Neural cell (in vitro differentiated cells): ENCODE results near the gene PRRT1B. TPM values are rescaled to one million over a fixed set of nuclear protein-coding genes. Genes with fewer than 3 reads are reported as not detected.

Source experiments
- H2AFZ ChIP-seq: fragments of 200-600, 300-800 bp; sonication (generic), shearing (Covaris generic); 2 replicates; pipeline ENCODE4 v1.6.0; 2014; ENCODE audit warnings: low read depth, mild to moderate bottlenecking, antibody characterized with exemption, low read length, moderate library complexity
- H3F3A ChIP-seq: fragments of 200-600 bp; shearing (Covaris generic); 2 replicates; pipeline ENCODE4 v1.6.1; 2016; ENCODE audit warnings: mild to moderate bottlenecking, moderate library complexity, mixed read lengths, antibody characterized with exemption, low read length; ENCODE audit not compliant: insufficient read depth, poor library complexity, severe bottlenecking
- H3K27ac ChIP-seq: fragments of 200-600, 300-800 bp; sonication (generic), shearing (Covaris generic); 2 replicates; pipeline ENCODE4 v1.5.1; 2014; ENCODE audit warnings: mild to moderate bottlenecking, low read length, moderate library complexity
- H3K27me3 ChIP-seq: fragments of 300-800, 200-600 bp; sonication (generic), shearing (Covaris generic); 2 replicates; pipeline ENCODE4 v1.6.0; 2014; ENCODE audit warnings: mild to moderate bottlenecking, low read depth, low read length, moderate library complexity; ENCODE audit not compliant: insufficient read depth
- H3K36me3 ChIP-seq: fragments of 300-800, 200-600 bp; sonication (generic), shearing (Covaris generic); 2 replicates; pipeline ENCODE4 v1.5.1; 2014; ENCODE audit warnings: mild to moderate bottlenecking, antibody characterized with exemption, low read length, moderate library complexity; ENCODE audit not compliant: insufficient read depth
- H3K4me2 ChIP-seq: fragments of 300-800, 200-600 bp; sonication (generic), shearing (Covaris generic); 2 replicates; pipeline ENCODE4 v1.6.0; 2014; ENCODE audit warnings: mild to moderate bottlenecking, low read length
- H3K4me3 ChIP-seq: fragments of 300-800, 200-600 bp; sonication (generic), shearing (Covaris generic); 2 replicates; pipeline ENCODE4 v1.5.1; 2014; ENCODE audit warnings: mild to moderate bottlenecking, low read length, moderate library complexity
- H3K79me2 ChIP-seq: fragments of 200-600 bp; shearing (Covaris generic); replicated peaks from 2 replicates; pipeline ENCODE4 v1.6.0; 2014; ENCODE audit warnings: mild to moderate bottlenecking, low read length, moderate library complexity; ENCODE audit not compliant: insufficient read depth
- H3K9ac ChIP-seq: fragments of 300-800, 200-600 bp; sonication (generic), shearing (Covaris generic); 2 replicates; pipeline ENCODE4 v1.6.1; 2016; ENCODE audit warnings: mild to moderate bottlenecking, low read length, mixed read lengths
- H3K9me2 ChIP-seq: fragments of 200-600 bp; shearing (Covaris generic); 2 replicates; pipeline ENCODE4 v1.6.1; 2016; ENCODE audit warnings: mild to moderate bottlenecking, low read length, mixed read lengths; ENCODE audit not compliant: insufficient read depth
- H3K9me3 ChIP-seq: fragments of 200-600, 300-800 bp; sonication (generic), shearing (Covaris generic); 2 replicates; pipeline ENCODE4 v1.6.1; 2016; ENCODE audit warnings: mild to moderate bottlenecking, mixed run types, low read length, moderate library complexity, mixed read lengths
- H4K20me1 ChIP-seq: fragments of 200-600 bp; shearing (Covaris generic); 2 replicates; pipeline ENCODE4 v1.6.1; 2016; ENCODE audit warnings: mild to moderate bottlenecking, mixed run types; ENCODE audit not compliant: insufficient read depth
- EP300 ChIP-seq: fragments of 450-650 bp; conservative IDR thresholded peaks from 2 replicates; pipeline ENCODE4 v1.6.1; 2014; ENCODE audit warnings: antibody characterized with exemption, mild to moderate bottlenecking, moderate library complexity; ENCODE audit not compliant: poor library complexity, severe bottlenecking
- EZH2 ChIP-seq: fragments of 200-600, 300-800 bp; shearing (Covaris generic), sonication (generic); IDR thresholded peaks from 2 replicates; pipeline ENCODE4 v1.6.1; 2014; ENCODE audit warnings: antibody characterized with exemption, low read length, borderline replicate concordance, mild to moderate bottlenecking; ENCODE audit not compliant: insufficient read depth, poor library complexity, severe bottlenecking
- MXI1 ChIP-seq: fragments of 450-650 bp; conservative IDR thresholded peaks from 2 replicates; pipeline ENCODE4 v1.6.1; 2014; ENCODE audit warnings: antibody characterized with exemption, mild to moderate bottlenecking; ENCODE audit not compliant: poor library complexity, severe bottlenecking
- POLR2AphosphoS5 ChIP-seq: IDR thresholded peaks from 2 replicates; pipeline ENCODE4 v1.6.1; 2012
- RAD21 ChIP-seq: fragments of 450-650 bp; conservative IDR thresholded peaks from 2 replicates; pipeline ENCODE4 v1.6.1; 2014; ENCODE audit warnings: antibody characterized with exemption, mild to moderate bottlenecking, moderate library complexity
- REST ChIP-seq: IDR thresholded peaks from 2 replicates; pipeline ENCODE4 v1.6.1; 2012; ENCODE audit warnings: borderline replicate concordance
- SMC3 ChIP-seq: fragments of 450-650 bp; conservative IDR thresholded peaks from 2 replicates; pipeline ENCODE4 v1.6.1; 2014; ENCODE audit warnings: antibody characterized with exemption, mild to moderate bottlenecking, moderate library complexity; ENCODE audit not compliant: poor library complexity
- TAF1 ChIP-seq: IDR thresholded peaks from 2 replicates; pipeline ENCODE4 v1.6.1; 2012; ENCODE audit warnings: low read depth
- polyA plus RNA-seq: library from polyadenylated mRNA; depleted of rRNA; stranded (reverse); fragments of >200 nt; gene quantifications from 2 replicates; pipeline ENCODE4 v1.2.3, GENCODE V29; 2014
- TF ChIP-seq, protein P1 (sequence below): fragments of 450-650 bp; IDR thresholded peaks from 2 replicates; pipeline ENCODE4 v1.5.1; 2014; ENCODE audit warnings: antibody characterized with exemption, mild to moderate bottlenecking, moderate library complexity; ENCODE audit not compliant: poor library complexity, severe bottlenecking

PRRT1B gene
- polyA plus RNA-seq, 1 donor from 2014 or later = not detected

DNA sequence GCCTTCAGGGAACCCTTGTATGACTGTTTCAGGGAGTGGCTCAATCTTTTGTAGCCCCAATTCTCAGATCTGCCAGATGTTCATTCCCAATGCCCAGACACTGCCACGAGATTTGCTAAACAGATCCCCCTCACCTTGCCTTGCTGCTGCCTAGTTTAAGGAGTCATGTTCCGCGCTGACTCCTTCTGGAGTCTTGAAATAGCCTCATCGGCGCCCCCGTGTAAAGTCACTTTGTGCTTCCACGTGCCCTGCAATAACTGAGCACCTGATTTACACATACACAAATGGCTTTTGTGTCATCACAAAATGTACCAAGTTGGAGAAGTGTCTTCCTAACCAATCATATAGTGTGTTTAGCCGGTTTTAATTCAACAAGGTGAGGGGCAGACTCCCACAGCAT is 62.3 kb downstream of the PRRT1B start:
- Histone ChIP-seq H2AFZ (no peak overlapping the region), H3K27ac (no peak overlapping the region), H3F3A (no peaks in the 10 kb centered on the region), H3K4me3 (no peak overlapping the region), H3K79me2 (no peaks in the 10 kb centered on the region), H4K20me1 (no peaks in the 10 kb centered on the region), H3K27me3 (no peaks in the 10 kb centered on the region), H3K36me3 (no peaks in the 10 kb centered on the region), H3K9me3 (no peaks in the 10 kb centered on the region), H3K9me2 (no peaks in the 10 kb centered on the region), H3K9ac (no peak overlapping the region), H3K4me2 (no peak overlapping the region)
- TF ChIP-seq TAF1 (no peak), RAD21 (no peak), EZH2 (no peak), REST (no peak), EP300 (no peak), MXI1 (no peak), SMC3 (no peak), POLR2AphosphoS5 (no peak)
- TF ChIP-seq, protein P1, sequence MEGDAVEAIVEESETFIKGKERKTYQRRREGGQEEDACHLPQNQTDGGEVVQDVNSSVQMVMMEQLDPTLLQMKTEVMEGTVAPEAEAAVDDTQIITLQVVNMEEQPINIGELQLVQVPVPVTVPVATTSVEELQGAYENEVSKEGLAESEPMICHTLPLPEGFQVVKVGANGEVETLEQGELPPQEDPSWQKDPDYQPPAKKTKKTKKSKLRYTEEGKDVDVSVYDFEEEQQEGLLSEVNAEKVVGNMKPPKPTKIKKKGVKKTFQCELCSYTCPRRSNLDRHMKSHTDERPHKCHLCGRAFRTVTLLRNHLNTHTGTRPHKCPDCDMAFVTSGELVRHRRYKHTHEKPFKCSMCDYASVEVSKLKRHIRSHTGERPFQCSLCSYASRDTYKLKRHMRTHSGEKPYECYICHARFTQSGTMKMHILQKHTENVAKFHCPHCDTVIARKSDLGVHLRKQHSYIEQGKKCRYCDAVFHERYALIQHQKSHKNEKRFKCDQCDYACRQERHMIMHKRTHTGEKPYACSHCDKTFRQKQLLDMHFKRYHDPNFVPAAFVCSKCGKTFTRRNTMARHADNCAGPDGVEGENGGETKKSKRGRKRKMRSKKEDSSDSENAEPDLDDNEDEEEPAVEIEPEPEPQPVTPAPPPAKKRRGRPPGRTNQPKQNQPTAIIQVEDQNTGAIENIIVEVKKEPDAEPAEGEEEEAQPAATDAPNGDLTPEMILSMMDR = no peak

GRCh38 chr9:131608493-131609037 is 63.2 kb downstream of the PRRT1B start:
- no peaks in the 10 kb centered on the region for H3K27me3 ChIP-seq
- no peaks in the 10 kb centered on the region for H3K9me3 ChIP-seq
- no peaks in the 10 kb centered on the region for H3K79me2 ChIP-seq
- H3F3A ChIP-seq = no peaks in the 10 kb centered on the region
- no peak overlapping the region for H2AFZ ChIP-seq
- H3K36me3 ChIP-seq = no peaks in the 10 kb centered on the region
- no peaks in the 10 kb centered on the region for H3K9me2 ChIP-seq
- no peaks in the 10 kb centered on the region for H4K20me1 ChIP-seq
- H3K4me2 ChIP-seq = no peak overlapping the region
- TF ChIP-seq, protein P1 = no peak
- TF ChIP-seq EZH2 (no peak), TAF1 (no peak), POLR2AphosphoS5 (no peak)
- H3K27ac ChIP-seq = no peak overlapping the region
- no peak overlapping the region for H3K4me3 ChIP-seq
- no peak overlapping the region for H3K9ac ChIP-seq

Other genes with a start within 250 kb of the PRRT1B start
- 89.5 and 108 TPM in 2 replicates for gene PRRC2B, start 151.4 kb upstream of the PRRT1B start, polyA plus RNA-seq
- 131 and 155 TPM in 2 replicates for gene POMT1, start 42.6 kb upstream of the PRRT1B start, polyA plus RNA-seq
- 45.9 and 48.2 TPM in 2 replicates for gene UCK1, start 14.3 kb upstream of the PRRT1B start, polyA plus RNA-seq
- gene RAPGEF1, start 194.6 kb downstream of the PRRT1B start, polyA plus RNA-seq = 23.6 and 43.0 TPM in 2 replicates